NB4 (cell line): Measurements from ENCODE around the gene ZCCHC7.

Experiments used
- CTCF ChIP-seq: IDR thresholded peaks from one replicate; pipeline ENCODE4 v1.5.1; 2012; ENCODE audit warnings: low read depth, low read length
- MAX ChIP-seq: IDR thresholded peaks from 2 replicates; pipeline ENCODE4 v1.6.1; 2011; ENCODE audit warnings: low read depth, low read length
- MYC ChIP-seq: IDR thresholded peaks from 2 replicates; pipeline ENCODE4 v1.6.1; 2011; ENCODE audit warnings: low read depth, low read length
- POLR2A ChIP-seq: IDR thresholded peaks from 2 replicates; pipeline ENCODE4 v1.6.1; 2011; ENCODE audit warnings: mild to moderate bottlenecking; ENCODE audit not compliant: insufficient read length; ENCODE audit errors: extremely low read depth

- TF ChIP-seq MAX (no peak), POLR2A (no peak), CTCF (no peak), MYC (no peak)
These were observed 58.4 kb downstream of the ZCCHC7 start for GRCh38 chr9:37178742-37179141.
